Testis (tissue), 2 donors: Measurements from ENCODE around the gene HSPG2.
"Not testable (repeated sequence)": the region's sequence is repeated elsewhere in the genome, so short reads cannot be mapped to it uniquely, and the experiment has no call there.

Experiments
- CTCF ChIP-seq, 3 experiments: fragments of 450-650 bp in 2 of 3; fragments of 200-600 bp in 1 of 3; sonication (generic) in 1 of 3; IDR thresholded peaks; one replicate each; pipeline ENCODE4 v1.5.1; 2016 to 2019; ENCODE audit warnings: antibody characterized with exemption in 3 of 3, mild to moderate bottlenecking in 2 of 3, moderate library complexity in 1 of 3
- POLR2A ChIP-seq: fragments of 450-650 bp; IDR thresholded peaks from one replicate; pipeline ENCODE4 v1.6.1; 2017; ENCODE audit warnings: antibody characterized with exemption, mild to moderate bottlenecking, moderate library complexity

GRCh38 chr1:21969066-21969465 is 32.0 kb upstream of the HSPG2 start:
- TF ChIP-seq CTCF (IDR thresholded peaks at IDR 0.05); POLR2A: not testable (repeated sequence)
